Rectal smooth muscle tissue (tissue), 1 donor: ENCODE measurements around the gene TMEM91.

Source experiments
- H3K27ac ChIP-seq: one replicate; pipeline ENCODE4 v1.7.0; 2013; ENCODE audit warnings: low read depth, low read length, inconsistent platforms
- H3K27me3 ChIP-seq: one replicate; pipeline ENCODE4 v1.7.0; 2013; ENCODE audit warnings: low read length; ENCODE audit not compliant: control insufficient read depth, insufficient read depth
- H3K36me3 ChIP-seq: one replicate; pipeline ENCODE4 v1.7.0; 2013; ENCODE audit warnings: low read length; ENCODE audit not compliant: control insufficient read depth, insufficient read depth
- H3K4me1 ChIP-seq: one replicate; pipeline ENCODE4 v1.7.0; 2013; ENCODE audit warnings: low read length; ENCODE audit not compliant: control insufficient read depth, insufficient read depth
- H3K4me3 ChIP-seq: one replicate; pipeline ENCODE4 v1.7.0; 2013; ENCODE audit warnings: low read length
- H3K9ac ChIP-seq: one replicate; pipeline ENCODE4 v1.7.0; 2013; ENCODE audit warnings: low read length

Gene TMEM91

GRCh38 chr19:41411100-41411967, 35.0 kb downstream of the TMEM91 start:
- Histone ChIP-seq H3K4me1 (no peaks in the 10 kb centered on the region), H3K9ac (no peak overlapping the region), H3K27ac (no peak overlapping the region)

GRCh38 chr19:41411968-41412265, 35.6 kb downstream of the TMEM91 start:
- Histone ChIP-seq H3K27ac (no peak overlapping the region), H3K27me3 (no peaks in the 10 kb centered on the region), H3K9ac (no peak overlapping the region), H3K4me1 (no peaks in the 10 kb centered on the region), H3K36me3 (peaks cover 24% of the 10 kb centered on the region), H3K4me3 (no peak overlapping the region)

More at GRCh38 chr19:41411100-41411967, 35.0 kb downstream of the TMEM91 start:
- Histone ChIP-seq H3K4me3 (no peak overlapping the region), H3K36me3 (peaks cover 23% of the 10 kb centered on the region), H3K27me3 (no peaks in the 10 kb centered on the region)

- Histone ChIP-seq H3K36me3 (peaks cover 26% of the 10 kb centered on the region), H3K27me3 (no peaks in the 10 kb centered on the region), H3K4me1 (no peaks in the 10 kb centered on the region)
These were observed 36.6 kb downstream of the TMEM91 start for GRCh38 chr19:41412953-41413352.

GRCh38 chr19:41413947-41414346, 37.6 kb downstream of the TMEM91 start:
- Histone ChIP-seq H3K36me3 (peaks cover 27% of the 10 kb centered on the region), H3K4me3 (no peak overlapping the region), H3K9ac (no peak overlapping the region), H3K27ac (no peak overlapping the region), H3K4me1 (no peaks in the 10 kb centered on the region), H3K27me3 (no peaks in the 10 kb centered on the region)

More at GRCh38 chr19:41412953-41413352, 36.6 kb downstream of the TMEM91 start:
- no peak overlapping the region for H3K27ac ChIP-seq
- no peak overlapping the region for H3K4me3 ChIP-seq
- H3K9ac ChIP-seq = no peak overlapping the region

- Histone ChIP-seq H3K36me3 (peaks cover 31% of the 10 kb centered on the region), H3K27ac (no peak overlapping the region), H3K9ac (no peak overlapping the region), H3K27me3 (no peaks in the 10 kb centered on the region), H3K4me1 (no peaks in the 10 kb centered on the region), H3K4me3 (no peak overlapping the region)
These were observed 38.1 kb downstream of the TMEM91 start for GRCh38 chr19:41414461-41414860.

GRCh38 chr19:41415154-41415571, 38.8 kb downstream of the TMEM91 start:
- no peak overlapping the region for H3K4me3 ChIP-seq
- H3K27me3 ChIP-seq = no peaks in the 10 kb centered on the region
- H3K27ac ChIP-seq = no peak overlapping the region
- peaks cover 36% of the 10 kb centered on the region for H3K36me3 ChIP-seq
- H3K9ac ChIP-seq = no peak overlapping the region
- no peaks in the 10 kb centered on the region for H3K4me1 ChIP-seq

GRCh38 chr19:41416194-41416674, 39.9 kb downstream of the TMEM91 start:
- H3K27ac ChIP-seq = no peak overlapping the region
- H3K9ac ChIP-seq = no peak overlapping the region
- H3K27me3 ChIP-seq = no peaks in the 10 kb centered on the region
- no peak overlapping the region for H3K4me3 ChIP-seq
- H3K36me3 ChIP-seq = peaks cover 36% of the 10 kb centered on the region
- no peaks in the 10 kb centered on the region for H3K4me1 ChIP-seq

GRCh38 chr19:41420101-41420880, 44.0 kb downstream of the TMEM91 start:
- no peaks in the 10 kb centered on the region for H3K27me3 ChIP-seq
- no peak overlapping the region for H3K27ac ChIP-seq
- no peak overlapping the region for H3K4me3 ChIP-seq
- no peak overlapping the region for H3K9ac ChIP-seq
- no peaks in the 10 kb centered on the region for H3K4me1 ChIP-seq
- peaks cover 49% of the 10 kb centered on the region for H3K36me3 ChIP-seq

- H3K36me3 ChIP-seq = peaks cover 48% of the 10 kb centered on the region
- no peaks in the 10 kb centered on the region for H3K4me1 ChIP-seq
- H3K27ac ChIP-seq = no peak overlapping the region
- no peaks in the 10 kb centered on the region for H3K27me3 ChIP-seq
- H3K9ac ChIP-seq = no peak overlapping the region
- peak overlapping the region; percentile 11 for H3K4me3 ChIP-seq
These were observed 45.0 kb downstream of the TMEM91 start for GRCh38 chr19:41421314-41421713.

GRCh38 chr19:41421973-41422372, 45.6 kb downstream of the TMEM91 start:
- Histone ChIP-seq H3K36me3 (peaks cover 47% of the 10 kb centered on the region), H3K27me3 (no peaks in the 10 kb centered on the region), H3K4me1 (peaks cover 2% of the 10 kb centered on the region), H3K4me3 (no peak overlapping the region), H3K27ac (no peak overlapping the region), H3K9ac (no peak overlapping the region)

- H3K4me3 ChIP-seq = no peak overlapping the region
- no peak overlapping the region for H3K27ac ChIP-seq
- no peaks in the 10 kb centered on the region for H3K27me3 ChIP-seq
- no peak overlapping the region for H3K9ac ChIP-seq
- H3K4me1 ChIP-seq = peaks cover 2% of the 10 kb centered on the region
- peaks cover 45% of the 10 kb centered on the region for H3K36me3 ChIP-seq
These were observed 46.1 kb downstream of the TMEM91 start for GRCh38 chr19:41422456-41422855.

GRCh38 chr19:41422955-41423354, 46.6 kb downstream of the TMEM91 start:
- H3K36me3 ChIP-seq = peaks cover 45% of the 10 kb centered on the region

More at GRCh38 chr19:41422955-41423354, 46.6 kb downstream of the TMEM91 start:
- Histone ChIP-seq H3K9ac (no peak overlapping the region), H3K4me1 (peaks cover 4% of the 10 kb centered on the region), H3K27me3 (no peaks in the 10 kb centered on the region), H3K4me3 (no peak overlapping the region), H3K27ac (no peak overlapping the region)
